OCI-LY7 (cell line): ENCODE results near the gene NIPSNAP3A. TPM values are rescaled to one million over a fixed set of nuclear protein-coding genes. Genes with fewer than 3 reads are reported as not detected.
"Not testable (repeated sequence)": the region's sequence is repeated elsewhere in the genome, so short reads cannot be mapped to it uniquely, and the experiment has no call there.

ENCODE experiments used
- Bru-seq: library from RNA; stranded (reverse); fragments of 400-500 nt; gene quantifications from one replicate; lab custom pipeline; 2021; lab: Mats Ljungman, UMichigan
- BruChase-seq, 2 experiments: library from RNA; stranded (reverse); fragments of 400-500 nt; gene quantifications; one replicate each; lab custom pipeline; 2021; lab: Mats Ljungman, UMichigan
- BruUV-seq: library from RNA; stranded (reverse); fragments of 400-500 nt; replicated peaks from 2 replicates; lab custom pipeline; 2021; lab: Mats Ljungman, UMichigan
- CTCF ChIA-PET: fragments of 300-600 bp; sonication (Branson Sonifier 250); formaldehyde crosslinking; loops from one replicate; lab custom pipeline; 2022; ENCODE audit warnings: antibody characterized with exemption; ENCODE audit not compliant: unreplicated experiment; lab: Charles Lee
- POLR2A ChIA-PET: fragments of 300-600 bp; sonication (Branson Sonifier 250); formaldehyde crosslinking; loops from one replicate; lab custom pipeline; 2022; ENCODE audit warnings: antibody characterized with exemption; lab: Charles Lee
- DNase-seq: peaks from one replicate; pipeline ENCODE4 v3.0.0-alpha.2; 2015; ENCODE audit warnings: low spot score
- H2AFZ ChIP-seq: fragments of 200-600 bp; sonication (generic), shearing (Covaris generic); 2 replicates; pipeline ENCODE4 v1.6.1; 2014; ENCODE audit warnings: mild to moderate bottlenecking, antibody characterized with exemption, low read length, moderate library complexity
- H3K27ac ChIP-seq: fragments of 200-600 bp; sonication (generic); 2 replicates; pipeline ENCODE4 v1.5.1; 2014; ENCODE audit warnings: mixed run types, low read depth, mild to moderate bottlenecking, moderate library complexity, low read length, inconsistent platforms; ENCODE audit not compliant: poor library complexity, severe bottlenecking
- H3K36me3 ChIP-seq: fragments of 200-600 bp; sonication (generic); 2 replicates; pipeline ENCODE4 v1.6.1; 2014; ENCODE audit warnings: mild to moderate bottlenecking, antibody characterized with exemption, low read length, moderate library complexity, mixed read lengths; ENCODE audit not compliant: insufficient read depth
- H3K4me1 ChIP-seq: fragments of 200-600 bp; sonication (generic); 2 replicates; pipeline ENCODE4 v1.5.1; 2014; ENCODE audit warnings: mild to moderate bottlenecking, low read length; ENCODE audit not compliant: insufficient read depth, poor library complexity, severe bottlenecking
- H3K4me2 ChIP-seq: fragments of 200-600 bp; sonication (generic); 2 replicates; pipeline ENCODE4 v1.6.1; 2014; ENCODE audit warnings: mild to moderate bottlenecking, low read length
- H3K4me3 ChIP-seq: fragments of 200-600 bp; sonication (generic); 2 replicates; pipeline ENCODE4 v1.5.1; 2014; ENCODE audit warnings: mild to moderate bottlenecking, low read depth, low read length; ENCODE audit not compliant: poor library complexity, severe bottlenecking
- H3K79me2 ChIP-seq: fragments of 200-600 bp; sonication (generic); 2 replicates; pipeline ENCODE4 v1.6.1; 2016; ENCODE audit warnings: low read depth, mild to moderate bottlenecking, low read length, moderate library complexity, mixed read lengths; ENCODE audit not compliant: insufficient read depth
- H3K9me2 ChIP-seq: fragments of 200-600 bp; sonication (generic); 2 replicates; pipeline ENCODE4 v1.6.1; 2016; ENCODE audit warnings: mild to moderate bottlenecking, low read length, mixed read lengths; ENCODE audit not compliant: insufficient read depth
- H3K9me3 ChIP-seq: fragments of 200-600 bp; sonication (generic); 2 replicates; pipeline ENCODE4 v1.6.1; 2014; ENCODE audit warnings: mild to moderate bottlenecking, mixed run types, low read length, mixed read lengths
- H4K20me1 ChIP-seq: fragments of 200-600 bp; sonication (generic); 2 replicates; pipeline ENCODE4 v1.6.1; 2014; ENCODE audit warnings: mild to moderate bottlenecking, antibody characterized with exemption, low read length, moderate library complexity, mixed read lengths; ENCODE audit not compliant: insufficient read depth
- CTCF ChIP-seq: fragments of 200-600 bp; sonication (generic); conservative IDR thresholded peaks from 2 replicates; pipeline ENCODE4 v1.5.1; 2014; ENCODE audit warnings: mild to moderate bottlenecking, antibody characterized with exemption, low read length, moderate library complexity, mixed read lengths
- EZH2phosphoT487 ChIP-seq: fragments of 200-600 bp; sonication (generic); IDR thresholded peaks from 2 replicates; pipeline ENCODE4 v1.6.1; 2018; ENCODE audit warnings: low read depth, borderline replicate concordance, mild to moderate bottlenecking, mixed run types, antibody characterized with exemption, low read length, moderate library complexity, mixed read lengths
- intact Hi-C: fragments of 100-400 bp; cut with micrococcal nuclease; formaldehyde crosslinking; loops from one replicate; pipeline ENCODE4 v1.10.0; 2022; ENCODE audit not compliant: unreplicated experiment
- long read RNA-seq: library from polyadenylated mRNA; stranded (forward); transcript quantifications from one replicate; pipeline ENCODE4 v2.0.0, GENCODE V29; 2022
- total RNA-seq, 2 experiments: library from RNA; depleted of rRNA in 1 of 2; stranded (reverse); fragments of >200 nt in 1 of 2; shearing (Covaris generic) in 1 of 2; gene quantifications; 2 replicates each; pipeline ENCODE4 v1.2.3, GENCODE V29; 2014 to 2022

NIPSNAP3A gene
- 20.2 and 25.2 TPM in 2 replicates for total RNA-seq (2014; rRNA removed; shearing (Covaris generic))
- total RNA-seq (2022): 24.3 and 25.2 TPM in 2 replicates
- Bru-seq, nascent RNA: percentile 75 among the genes with signal in this experiment
- BruChase-seq, experiment 1, labeled RNA remaining after a 6-hour chase: percentile 78 among the genes with signal in this experiment
- percentile 65 among the genes with signal in this experiment for BruChase-seq, experiment 2, labeled RNA remaining after a 2-hour chase
- long read RNA-seq, transcript NIPSNAP3A-201 (6 exons, 1,633 nt): major isoform, 58 of 71 reads
- long read RNA-seq, partial matches to known transcripts: 7 of 71 reads
- long read RNA-seq, other reads (novel, unspliced or antisense): 6 of 71 reads

- DNase-seq: peak; percentile 88
- Histone ChIP-seq H3K9me3 (no peaks in the 10 kb centered on the region), H3K4me2 (peak within 1 kb of the TSS; percentile 97), H2AFZ (peak within 1 kb of the TSS; percentile 82), H3K4me3 (peak within 1 kb of the TSS; percentile 93), H3K36me3 (peaks cover 22% of the 10 kb centered on the region), H3K27ac (peak within 1 kb of the TSS; percentile 78), H3K4me1 (peaks cover 43% of the 10 kb centered on the region), H3K9me2 (no peaks in the 10 kb centered on the region), H3K79me2 (peaks cover 34% of the 10 kb centered on the region; the same call in 1 of the 2 replicates), H4K20me1 (no peaks in the 10 kb centered on the region)
- BruUV-seq: no TSS peak
- POLR2A ChIA-PET: interaction anchor here (0.5 to 4.3 kb wide), 21 partner anchors 8 to 658 kb away, joined by 3 to 52 read pairs (median 4); partner anchors contain the start of gene SMC2
- TF ChIP-seq CTCF (no peak), EZH2phosphoT487 (no peak)
- CTCF ChIA-PET: interaction anchor here (0.5 kb wide), 1 partner anchor 480 kb away, joined by 4 read pairs; no protein-coding TSS in a partner anchor
- intact Hi-C loops: loop anchor here (2.0 to 10.0 kb wide), 4 partner anchors 27 to 947 kb away; partner anchors contain the start of genes SMC2 and TMEM38B
These were observed at the start of gene NIPSNAP3A for GRCh38 chr9:104747565-104748358. TSS of gene NIPSNAP3A (plus strand) at chr9:104747683. CDS start at chr9:104747793, 110 bp downstream.

- Histone ChIP-seq H3K9me3 (no peaks in the 10 kb centered on the region), H3K9me2 (no peaks in the 10 kb centered on the region), H3K79me2 (no peaks in the 10 kb centered on the region), H3K4me1 (no peaks in the 10 kb centered on the region), H4K20me1 (no peaks in the 10 kb centered on the region), H3K27ac (no peak overlapping the region), H3K4me2 (no peak overlapping the region), H3K4me3 (no peak overlapping the region), H3K36me3 (no peaks in the 10 kb centered on the region), H2AFZ (no peak overlapping the region)
- CTCF ChIA-PET: no interaction called here
- intact Hi-C loops: no loop called here
- DNase-seq: no peak
- TF ChIP-seq EZH2phosphoT487 (no peak), CTCF (no peak)
- POLR2A ChIA-PET: interaction anchor here (0.6 kb wide), 1 partner anchor 1232 kb away, joined by 3 read pairs; no protein-coding TSS in a partner anchor
- BruUV-seq: no TSS peak
These were observed 47.2 kb upstream of the NIPSNAP3A start for GRCh38 chr9:104700306-104700705.

DNA sequence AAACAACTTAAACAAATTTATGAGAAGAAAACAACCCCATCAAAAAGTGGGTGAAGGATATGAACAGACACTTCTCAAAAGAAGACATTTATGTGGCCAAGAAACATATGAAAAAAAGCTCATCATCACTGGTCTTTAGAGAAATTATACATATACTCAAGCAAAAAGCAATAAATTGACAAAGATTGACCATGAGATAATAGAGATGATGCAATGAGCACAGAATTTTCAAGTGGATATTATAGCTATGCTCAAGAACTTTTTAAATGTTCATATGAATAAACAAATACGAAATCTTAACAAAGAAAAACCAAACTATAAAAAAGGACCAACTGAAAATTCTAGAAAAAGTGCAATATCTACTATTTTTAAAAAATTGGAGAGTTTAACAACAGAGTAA lies 38.7 kb upstream of the NIPSNAP3A start:
- H3K36me3 ChIP-seq, H3K27ac ChIP-seq, intact Hi-C loops, H4K20me1 ChIP-seq, DNase-seq, H3K4me3 ChIP-seq, H2AFZ ChIP-seq, CTCF ChIA-PET, H3K9me3 ChIP-seq, H3K4me2 ChIP-seq, BruUV-seq, H3K79me2 ChIP-seq, H3K4me1 ChIP-seq, H3K9me2 ChIP-seq: not testable (repeated sequence)
- POLR2A ChIA-PET: interaction anchor here (0.6 kb wide), 1 partner anchor 212 kb away, joined by 3 read pairs; no protein-coding TSS in a partner anchor
